OCI-LY7 (cell line): ENCODE measurements around the gene ZNF281. TPM values are rescaled to one million over a fixed set of nuclear protein-coding genes. Genes with fewer than 3 reads are reported as not detected.

ENCODE experiments used
- BruUV-seq: library from RNA; stranded (reverse); fragments of 400-500 nt; replicated peaks from 2 replicates; lab custom pipeline; 2021; lab: Mats Ljungman, UMichigan
- CTCF ChIA-PET: fragments of 300-600 bp; sonication (Branson Sonifier 250); formaldehyde crosslinking; loops from one replicate; lab custom pipeline; 2022; ENCODE audit warnings: antibody characterized with exemption; ENCODE audit not compliant: unreplicated experiment; lab: Charles Lee
- POLR2A ChIA-PET: fragments of 300-600 bp; sonication (Branson Sonifier 250); formaldehyde crosslinking; loops from one replicate; lab custom pipeline; 2022; ENCODE audit warnings: antibody characterized with exemption; lab: Charles Lee
- DNase-seq: peaks from one replicate; pipeline ENCODE4 v3.0.0-alpha.2; 2015; ENCODE audit warnings: low spot score
- H2AFZ ChIP-seq: fragments of 200-600 bp; sonication (generic), shearing (Covaris generic); 2 replicates; pipeline ENCODE4 v1.6.1; 2014; ENCODE audit warnings: mild to moderate bottlenecking, antibody characterized with exemption, low read length, moderate library complexity
- H3K27ac ChIP-seq: fragments of 200-600 bp; sonication (generic); 2 replicates; pipeline ENCODE4 v1.5.1; 2014; ENCODE audit warnings: mixed run types, low read depth, mild to moderate bottlenecking, moderate library complexity, low read length, inconsistent platforms; ENCODE audit not compliant: poor library complexity, severe bottlenecking
- H3K36me3 ChIP-seq: fragments of 200-600 bp; sonication (generic); 2 replicates; pipeline ENCODE4 v1.6.1; 2014; ENCODE audit warnings: mild to moderate bottlenecking, antibody characterized with exemption, low read length, moderate library complexity, mixed read lengths; ENCODE audit not compliant: insufficient read depth
- H3K4me1 ChIP-seq: fragments of 200-600 bp; sonication (generic); 2 replicates; pipeline ENCODE4 v1.5.1; 2014; ENCODE audit warnings: mild to moderate bottlenecking, low read length; ENCODE audit not compliant: insufficient read depth, poor library complexity, severe bottlenecking
- H3K4me2 ChIP-seq: fragments of 200-600 bp; sonication (generic); 2 replicates; pipeline ENCODE4 v1.6.1; 2014; ENCODE audit warnings: mild to moderate bottlenecking, low read length
- H3K4me3 ChIP-seq: fragments of 200-600 bp; sonication (generic); 2 replicates; pipeline ENCODE4 v1.5.1; 2014; ENCODE audit warnings: mild to moderate bottlenecking, low read depth, low read length; ENCODE audit not compliant: poor library complexity, severe bottlenecking
- H3K79me2 ChIP-seq: fragments of 200-600 bp; sonication (generic); 2 replicates; pipeline ENCODE4 v1.6.1; 2016; ENCODE audit warnings: low read depth, mild to moderate bottlenecking, low read length, moderate library complexity, mixed read lengths; ENCODE audit not compliant: insufficient read depth
- H3K9me2 ChIP-seq: fragments of 200-600 bp; sonication (generic); 2 replicates; pipeline ENCODE4 v1.6.1; 2016; ENCODE audit warnings: mild to moderate bottlenecking, low read length, mixed read lengths; ENCODE audit not compliant: insufficient read depth
- H3K9me3 ChIP-seq: fragments of 200-600 bp; sonication (generic); 2 replicates; pipeline ENCODE4 v1.6.1; 2014; ENCODE audit warnings: mild to moderate bottlenecking, mixed run types, low read length, mixed read lengths
- H4K20me1 ChIP-seq: fragments of 200-600 bp; sonication (generic); 2 replicates; pipeline ENCODE4 v1.6.1; 2014; ENCODE audit warnings: mild to moderate bottlenecking, antibody characterized with exemption, low read length, moderate library complexity, mixed read lengths; ENCODE audit not compliant: insufficient read depth
- CTCF ChIP-seq: fragments of 200-600 bp; sonication (generic); conservative IDR thresholded peaks from 2 replicates; pipeline ENCODE4 v1.5.1; 2014; ENCODE audit warnings: mild to moderate bottlenecking, antibody characterized with exemption, low read length, moderate library complexity, mixed read lengths
- EZH2phosphoT487 ChIP-seq: fragments of 200-600 bp; sonication (generic); IDR thresholded peaks from 2 replicates; pipeline ENCODE4 v1.6.1; 2018; ENCODE audit warnings: low read depth, borderline replicate concordance, mild to moderate bottlenecking, mixed run types, antibody characterized with exemption, low read length, moderate library complexity, mixed read lengths
- intact Hi-C: fragments of 100-400 bp; cut with micrococcal nuclease; formaldehyde crosslinking; loops from one replicate; pipeline ENCODE4 v1.10.0; 2022; ENCODE audit not compliant: unreplicated experiment
- total RNA-seq, 2 experiments: library from RNA; depleted of rRNA in 1 of 2; stranded (reverse); fragments of >200 nt in 1 of 2; shearing (Covaris generic) in 1 of 2; gene quantifications; 2 replicates each; pipeline ENCODE4 v1.2.3, GENCODE V29; 2014 to 2022

Gene ZNF281
- total RNA-seq, 2 experiments from 2014 or later = 23.6 to 24.2 TPM

GRCh38 chr1:200391747-200392146, 18.1 kb downstream of the ZNF281 start:
- peaks cover 21% of the 10 kb centered on the region for H3K4me1 ChIP-seq
- ChIA-PET POLR2A (interaction anchor here (0.7 to 1.1 kb wide), 2 partner anchors 10 to 13 kb away, joined by 4 to 5 read pairs; no protein-coding TSS in a partner anchor), CTCF (no interaction called here)
- H3K27ac ChIP-seq = no peak overlapping the region
- no peak overlapping the region for H3K4me3 ChIP-seq
- H2AFZ ChIP-seq = no peak overlapping the region
- no peaks in the 10 kb centered on the region for H4K20me1 ChIP-seq
- TF ChIP-seq CTCF = no peak
- TF ChIP-seq EZH2phosphoT487 = no peak
- no peaks in the 10 kb centered on the region for H3K36me3 ChIP-seq
- no peak overlapping the region for H3K4me2 ChIP-seq
- no peak for DNase-seq
- intact Hi-C loops = no loop called here
- H3K9me2 ChIP-seq = no peaks in the 10 kb centered on the region
- no peaks in the 10 kb centered on the region for H3K79me2 ChIP-seq
- no TSS peak for BruUV-seq
- no peaks in the 10 kb centered on the region for H3K9me3 ChIP-seq

- Histone ChIP-seq H2AFZ (peak overlapping the region; percentile 18; the same call in 1 of the 2 replicates), H3K27ac (no peak overlapping the region), H3K36me3 (no peaks in the 10 kb centered on the region), H3K4me3 (no peak overlapping the region), H3K4me1 (peaks cover 34% of the 10 kb centered on the region), H3K9me3 (no peaks in the 10 kb centered on the region), H3K79me2 (no peaks in the 10 kb centered on the region), H3K9me2 (no peaks in the 10 kb centered on the region), H4K20me1 (no peaks in the 10 kb centered on the region), H3K4me2 (no peak overlapping the region)
- no peak for TF ChIP-seq EZH2phosphoT487
- TF ChIP-seq CTCF = no peak
- ChIA-PET CTCF (no interaction called here), POLR2A (interaction anchor here (0.9 to 1.2 kb wide), 3 partner anchors 15 to 20 kb away, joined by 3 to 7 read pairs (median 4); no protein-coding TSS in a partner anchor)
- no TSS peak for BruUV-seq
- intact Hi-C loops = no loop called here
- no peak for DNase-seq
Observed at GRCh38 chr1:200388791-200389190, 21.0 kb downstream of the ZNF281 start.

GRCh38 chr1:200386416-200386815, 23.4 kb downstream of the ZNF281 start:
- no peaks in the 10 kb centered on the region for H3K79me2 ChIP-seq
- DNase-seq = no peak
- no peak overlapping the region for H3K4me3 ChIP-seq
- no TSS peak for BruUV-seq
- no peaks in the 10 kb centered on the region for H3K9me3 ChIP-seq
- intact Hi-C loops = no loop called here
- no peaks in the 10 kb centered on the region for H3K36me3 ChIP-seq
- H2AFZ ChIP-seq = no peak overlapping the region
- ChIA-PET POLR2A (interaction anchor here (0.6 to 3.0 kb wide), 13 partner anchors 8 to 512 kb away, joined by 3 to 19 read pairs (median 5); no protein-coding TSS in a partner anchor), CTCF (no interaction called here)
- peaks cover 43% of the 10 kb centered on the region for H3K4me1 ChIP-seq
- no peak overlapping the region for H3K4me2 ChIP-seq
- H3K27ac ChIP-seq = no peak overlapping the region
- no peaks in the 10 kb centered on the region for H3K9me2 ChIP-seq
- H4K20me1 ChIP-seq = no peaks in the 10 kb centered on the region
- TF ChIP-seq CTCF (no peak), EZH2phosphoT487 (no peak)
